ENCODE data around the gene ITPK1.

ITPK1 gene

GRCh38 chr14:92969430-92969829, 146.3 kb downstream of the ITPK1 start:
- no peak overlapping the region for H3K4me3 ChIP-seq (ENCODE audit: low read length)
- DNase-seq (ENCODE audit: low read depth), result no peak
- TF ChIP-seq, protein P1, sequence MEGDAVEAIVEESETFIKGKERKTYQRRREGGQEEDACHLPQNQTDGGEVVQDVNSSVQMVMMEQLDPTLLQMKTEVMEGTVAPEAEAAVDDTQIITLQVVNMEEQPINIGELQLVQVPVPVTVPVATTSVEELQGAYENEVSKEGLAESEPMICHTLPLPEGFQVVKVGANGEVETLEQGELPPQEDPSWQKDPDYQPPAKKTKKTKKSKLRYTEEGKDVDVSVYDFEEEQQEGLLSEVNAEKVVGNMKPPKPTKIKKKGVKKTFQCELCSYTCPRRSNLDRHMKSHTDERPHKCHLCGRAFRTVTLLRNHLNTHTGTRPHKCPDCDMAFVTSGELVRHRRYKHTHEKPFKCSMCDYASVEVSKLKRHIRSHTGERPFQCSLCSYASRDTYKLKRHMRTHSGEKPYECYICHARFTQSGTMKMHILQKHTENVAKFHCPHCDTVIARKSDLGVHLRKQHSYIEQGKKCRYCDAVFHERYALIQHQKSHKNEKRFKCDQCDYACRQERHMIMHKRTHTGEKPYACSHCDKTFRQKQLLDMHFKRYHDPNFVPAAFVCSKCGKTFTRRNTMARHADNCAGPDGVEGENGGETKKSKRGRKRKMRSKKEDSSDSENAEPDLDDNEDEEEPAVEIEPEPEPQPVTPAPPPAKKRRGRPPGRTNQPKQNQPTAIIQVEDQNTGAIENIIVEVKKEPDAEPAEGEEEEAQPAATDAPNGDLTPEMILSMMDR (conservative IDR thresholded peaks at IDR 0.05; ENCODE audit: low read length), result no peak

- TF ChIP-seq, protein P1 (conservative IDR thresholded peaks at IDR 0.05; ENCODE audit: low read length), result no peak
- no peak overlapping the region for H3K4me3 ChIP-seq (ENCODE audit: low read length)
- no peak for DNase-seq (ENCODE audit: low read depth)
These were observed 147.3 kb downstream of the ITPK1 start for GRCh38 chr14:92968291-92969020.

- peak; percentile 48 for DNase-seq (ENCODE audit: low read depth)
- TF ChIP-seq, protein P1 (conservative IDR thresholded peaks at IDR 0.05; ENCODE audit: low read length), result no peak
- no peak overlapping the region for H3K4me3 ChIP-seq (ENCODE audit: low read length)
These were observed 148.3 kb downstream of the ITPK1 start for GRCh38 chr14:92967346-92967926.

GRCh38 chr14:92965281-92965680, 150.4 kb downstream of the ITPK1 start:
- TF ChIP-seq, protein P1 (conservative IDR thresholded peaks at IDR 0.05; ENCODE audit: low read length), result no peak
- no peak for DNase-seq (ENCODE audit: low read depth)
- H3K4me3 ChIP-seq (ENCODE audit: low read length), result no peak overlapping the region

DNA sequence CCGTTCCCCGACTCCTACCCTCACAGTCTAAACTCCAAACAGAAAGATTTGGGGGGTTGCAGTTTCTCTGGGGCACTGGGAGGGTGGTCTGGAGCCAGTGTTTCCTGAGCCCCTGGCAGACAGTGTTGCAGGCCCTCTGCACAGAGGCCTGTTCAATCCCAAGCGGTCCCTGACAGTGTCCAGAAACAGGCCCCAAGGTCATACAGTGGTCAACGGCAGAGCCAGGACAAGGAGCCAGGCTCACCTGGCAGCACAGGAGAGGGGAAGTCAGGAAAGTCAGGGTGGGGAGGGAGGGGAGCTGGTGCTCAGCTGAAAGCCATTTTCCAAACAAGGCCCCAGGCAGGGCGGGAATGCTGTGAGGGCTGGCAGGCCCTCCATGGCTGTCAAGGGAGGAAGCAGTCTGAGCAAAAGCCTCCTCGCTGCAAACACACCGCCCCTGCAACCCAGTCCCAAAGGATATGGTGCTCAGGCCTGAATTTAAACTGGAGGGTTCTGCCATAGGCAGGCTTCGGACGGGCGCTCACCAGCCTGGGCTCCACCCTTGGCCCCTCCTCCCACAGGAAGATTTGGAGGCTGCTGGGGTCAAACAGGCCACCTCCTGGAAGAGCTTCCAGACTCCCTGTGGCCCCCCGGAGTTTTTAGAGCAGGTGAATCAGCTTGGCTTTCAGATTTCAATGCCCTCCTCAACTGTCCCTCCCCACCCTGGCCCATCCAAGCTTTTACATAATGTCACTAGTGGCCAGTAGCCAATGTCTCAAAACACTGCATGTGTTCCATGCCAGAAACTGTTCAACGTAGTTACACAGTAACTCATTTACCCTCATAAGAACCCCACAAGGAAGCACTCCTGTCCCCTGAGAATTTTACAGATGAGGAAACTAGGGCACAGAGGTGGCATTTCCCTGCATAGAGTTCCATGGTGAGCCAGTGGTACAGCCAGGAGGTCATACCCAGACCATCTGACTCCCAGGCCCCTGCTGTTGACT, 151.3 kb downstream of the ITPK1 start:
- H3K4me3 ChIP-seq (ENCODE audit: low read length), result no peak overlapping the region
- TF ChIP-seq, protein P1 (conservative IDR thresholded peaks at IDR 0.05; ENCODE audit: low read length), result no peak
- no peak for DNase-seq (ENCODE audit: low read depth)

DNA sequence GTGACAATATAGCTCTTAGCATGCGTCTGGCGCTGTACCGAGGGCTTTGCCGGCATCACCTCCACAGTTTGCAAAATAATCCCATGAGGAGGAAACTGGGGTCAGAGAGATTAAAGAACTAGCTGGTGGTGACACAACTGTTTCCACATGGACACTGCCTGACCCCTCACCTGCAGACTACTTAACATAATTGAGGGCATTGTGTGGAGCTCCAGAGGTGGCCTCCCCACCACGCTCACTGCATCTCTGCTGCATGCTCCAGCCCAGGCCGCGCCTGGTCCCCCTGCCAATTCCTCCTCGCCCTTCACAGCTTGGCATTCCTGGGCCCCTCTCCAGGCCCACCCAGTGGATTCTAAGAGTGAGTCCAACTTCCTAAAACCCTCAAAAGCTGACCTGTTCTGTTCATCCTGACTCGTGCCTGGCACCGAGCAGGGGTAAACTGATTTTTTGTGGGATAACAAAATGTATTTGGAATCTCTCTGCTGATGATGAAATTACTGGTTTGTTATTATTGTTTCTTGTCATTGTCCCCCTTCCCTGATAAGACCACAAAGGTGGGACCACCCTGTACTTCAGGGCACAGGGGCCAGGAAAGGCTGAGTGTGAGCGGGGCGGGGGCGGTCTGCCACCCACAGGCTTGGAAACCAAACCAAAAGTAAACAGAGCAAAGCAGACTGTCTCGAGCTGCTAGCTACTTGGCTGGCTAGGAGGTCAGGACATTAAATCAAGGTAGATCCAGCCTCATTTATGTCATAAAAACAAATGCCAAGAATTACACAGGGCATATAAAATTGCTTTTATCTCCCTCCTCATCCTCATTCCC, 152.2 kb downstream of the ITPK1 start:
- DNase-seq (ENCODE audit: low read depth), result no peak
- TF ChIP-seq, protein P1 (conservative IDR thresholded peaks at IDR 0.05; ENCODE audit: low read length), result no peak
- H3K4me3 ChIP-seq (ENCODE audit: low read length), result no peak overlapping the region

Data from AG10803 (cell line).